ENCODE data around the gene ETNK1. TPM values are rescaled to one million over a fixed set of nuclear protein-coding genes. Genes with fewer than 3 reads are reported as not detected.

Gene ETNK1
- polyA plus RNA-seq, 3 donors = 13.7 to 17.3 (median 16.5) TPM

- no peaks in the 10 kb centered on the region for H3K27me3 Mint-ChIP-seq (ENCODE audit: low read depth in 3 of 3)
- Histone ChIP-seq H3K79me2 (ENCODE audit: insufficient read depth, low read length) (no peaks in the 10 kb centered on the region), H3K36me3 (replicated peaks in 1 of 2; ENCODE audit: control insufficient read depth in 1 of 2, insufficient read depth in 2 of 2, low read length in 2 of 2) (peaks cover 35 to 41% of the 10 kb centered on the region in 2 donors), H2AFZ (ENCODE audit: insufficient read depth, low read depth, low read length, poor library complexity, severe bottlenecking) (no peak overlapping the region), H3K27me3 (ENCODE audit: control insufficient read depth in 2 of 2, insufficient read depth in 2 of 2, low read length in 2 of 2) (no peaks in the 10 kb centered on the region), H3K4me3 (replicated peaks in 1 of 3; ENCODE audit: low read depth in 2 of 3, low read length in 3 of 3) (no peak overlapping the region), H4K20me1 (ENCODE audit: insufficient read depth, low read length) (no peaks in the 10 kb centered on the region), H3K4me1 (ENCODE audit: control insufficient read depth in 1 of 2, insufficient read depth in 2 of 2, low read length in 2 of 2) (peaks cover 5 to 9% of the 10 kb centered on the region in 2 donors), H3K9me3 (replicated peaks in 1 of 2; ENCODE audit: control insufficient read depth in 1 of 2, insufficient read depth in 1 of 2, low read length in 2 of 2) (no peaks in the 10 kb centered on the region), H3K9ac (ENCODE audit: insufficient read depth, low read length, poor library complexity, severe bottlenecking) (no peak overlapping the region), H3K4me2 (replicated peaks; ENCODE audit: extremely low read depth, low read length, poor library complexity, severe bottlenecking) (no peak overlapping the region), H3K27ac (ENCODE audit: low read depth in 1 of 2, low read length in 2 of 2) (no peak overlapping the region)
- no peak for DNase-seq
- H3K27ac Mint-ChIP-seq = no peak overlapping the region
- H3K36me3 Mint-ChIP-seq = peaks cover 39 to 53% of the 10 kb centered on the region in 2 donors
- TF ChIP-seq CTCF (IDR thresholded peaks at IDR 0.05) = no peak
- peaks cover 0 to 8% (median 5%) of the 10 kb centered on the region in 7 donors for H3K9me3 Mint-ChIP-seq
- intact Hi-C loops (cut with micrococcal nuclease) = no loop called here
- peaks cover 10% of the 10 kb centered on the region for H3K4me1 Mint-ChIP-seq
- 93% methylated on average over 3 of the region's 3 CpGs for WGBS (ENCODE audit: insufficient coverage)
- no peak overlapping the region for H3K4me3 Mint-ChIP-seq
Measured at GRCh38 chr12:22672951-22673350, 48.0 kb downstream of the ETNK1 start.

GRCh38 chr12:22677781-22678574 is 53.0 kb downstream of the ETNK1 start:
- peaks cover 4% of the 10 kb centered on the region for H3K79me2 ChIP-seq (ENCODE audit: insufficient read depth, low read length)
- TF ChIP-seq CTCF (IDR thresholded peaks at IDR 0.05) = no peak
- H3K36me3 ChIP-seq (replicated peaks in 1 of 2; ENCODE audit: control insufficient read depth in 1 of 2, insufficient read depth in 2 of 2, low read length in 2 of 2) = peaks cover 31 to 50% of the 10 kb centered on the region in 2 donors
- H3K4me1 Mint-ChIP-seq = peaks cover 37% of the 10 kb centered on the region
- intact Hi-C loops (cut with micrococcal nuclease) = no loop called here
- 30% methylated on average over 2 of the region's 6 CpGs for WGBS (ENCODE audit: insufficient coverage)
- peak overlapping the region; percentile 15 for H2AFZ ChIP-seq (ENCODE audit: insufficient read depth, low read depth, low read length, poor library complexity, severe bottlenecking)
- peaks cover 29% of the 10 kb centered on the region in 2 donors for H3K4me1 ChIP-seq (ENCODE audit: control insufficient read depth in 1 of 2, insufficient read depth in 2 of 2, low read length in 2 of 2)
- no peak for DNase-seq
- H3K9me3 Mint-ChIP-seq = peaks cover 0 to 8% (median 5%) of the 10 kb centered on the region in 7 donors
- no peaks in the 10 kb centered on the region for H4K20me1 ChIP-seq (ENCODE audit: insufficient read depth, low read length)
- peak overlapping the region; percentile 11 for H3K9ac ChIP-seq (ENCODE audit: insufficient read depth, low read length, poor library complexity, severe bottlenecking)
- no peaks in the 10 kb centered on the region for H3K9me3 ChIP-seq (replicated peaks in 1 of 2; ENCODE audit: control insufficient read depth in 1 of 2, insufficient read depth in 1 of 2, low read length in 2 of 2)
- H3K4me3 ChIP-seq (replicated peaks in 1 of 3; ENCODE audit: low read depth in 2 of 3, low read length in 3 of 3) = peak overlapping the region; percentile 16 to 64 (median 47)
- no peaks in the 10 kb centered on the region for H3K27me3 Mint-ChIP-seq (ENCODE audit: low read depth in 3 of 3)
- peak overlapping the region; percentile 89 to 95 (median 90) for H3K27ac Mint-ChIP-seq
- peak overlapping the region; percentile 20 to 78 for H3K27ac ChIP-seq (ENCODE audit: low read depth in 1 of 2, low read length in 2 of 2)
- H3K4me3 Mint-ChIP-seq = peak overlapping the region; percentile 51 to 92
- H3K36me3 Mint-ChIP-seq = peaks cover 40 to 55% of the 10 kb centered on the region in 2 donors
- H3K27me3 ChIP-seq (ENCODE audit: control insufficient read depth in 2 of 2, insufficient read depth in 2 of 2, low read length in 2 of 2) = no peaks in the 10 kb centered on the region
- peak overlapping the region; percentile 67 for H3K4me2 ChIP-seq (replicated peaks; ENCODE audit: extremely low read depth, low read length, poor library complexity, severe bottlenecking)

All from CD14-positive monocyte (primary cell).